HuH-7 (cell line): ENCODE data around the gene CAMK1D.

Source experiments
- DNase-seq: peaks from one replicate; pipeline ENCODE4 v3.0.0; 2011; ENCODE audit warnings: low spot score

CAMK1D gene

DNA sequence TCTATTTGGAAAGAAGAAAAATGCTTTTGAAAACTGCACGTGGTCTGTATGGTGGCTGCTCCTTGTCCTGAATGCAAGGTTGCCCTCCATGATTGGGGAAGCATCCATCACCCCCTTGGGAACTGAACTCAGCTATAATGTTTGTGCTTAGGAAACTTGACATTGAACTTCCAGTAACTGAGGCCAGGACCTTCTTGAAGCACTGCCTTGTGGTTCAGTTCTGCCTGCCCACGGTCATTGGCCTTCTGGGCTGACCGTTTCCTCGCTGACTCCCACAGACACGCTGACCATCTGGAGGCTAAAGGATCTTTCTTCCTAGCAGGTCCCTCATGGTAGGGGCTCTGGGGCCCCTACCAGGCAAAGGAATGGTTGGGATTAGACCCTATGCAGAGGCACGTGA, 247.8 kb downstream of the CAMK1D start:
- no peak for DNase-seq

DNA sequence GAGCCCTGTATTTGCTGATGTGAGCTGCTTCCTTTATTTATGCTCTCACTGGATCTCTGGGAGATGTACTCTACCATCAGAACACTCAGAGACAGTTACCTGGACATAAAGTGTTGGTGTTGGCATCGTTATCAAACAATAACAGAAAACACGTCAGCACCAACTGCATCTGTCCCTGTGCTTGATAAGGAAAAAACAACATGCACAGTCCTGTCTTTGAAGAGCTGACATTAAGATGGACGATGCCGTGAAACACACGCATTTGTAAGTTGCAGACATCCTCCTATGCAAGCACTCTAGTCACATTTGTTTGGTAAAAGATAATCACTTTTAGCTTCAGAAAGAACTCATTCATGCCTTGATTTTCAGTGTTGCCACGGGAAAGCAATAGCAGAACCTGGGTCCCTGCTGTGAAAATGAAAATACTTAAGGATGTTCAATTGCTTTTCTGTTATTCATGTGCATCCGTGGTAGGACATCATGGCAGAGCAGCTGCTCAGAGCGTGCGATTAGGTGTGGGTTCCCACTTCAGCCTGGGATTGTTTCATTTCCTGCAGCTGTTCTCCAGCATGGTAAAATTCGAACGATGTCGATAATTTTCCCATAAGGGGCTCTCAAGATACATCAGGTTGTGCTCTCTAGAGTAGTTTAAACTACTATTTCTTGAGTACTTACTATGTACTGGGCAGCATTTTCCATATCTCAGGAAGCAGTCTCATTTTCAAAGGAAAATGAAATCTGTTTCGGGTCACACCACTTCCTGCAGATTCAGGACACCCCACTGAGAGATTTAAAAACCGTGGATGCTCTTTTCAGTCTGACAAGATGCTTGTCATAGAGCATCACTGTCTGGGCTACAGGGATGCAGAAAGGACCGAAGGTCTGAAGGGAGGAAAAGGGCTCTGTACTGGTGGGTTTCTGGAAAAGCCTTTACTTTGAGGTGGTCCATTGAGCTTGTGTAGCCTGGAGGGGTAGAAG, 248.7 kb downstream of the CAMK1D start:
- DNase-seq = no peak

DNA sequence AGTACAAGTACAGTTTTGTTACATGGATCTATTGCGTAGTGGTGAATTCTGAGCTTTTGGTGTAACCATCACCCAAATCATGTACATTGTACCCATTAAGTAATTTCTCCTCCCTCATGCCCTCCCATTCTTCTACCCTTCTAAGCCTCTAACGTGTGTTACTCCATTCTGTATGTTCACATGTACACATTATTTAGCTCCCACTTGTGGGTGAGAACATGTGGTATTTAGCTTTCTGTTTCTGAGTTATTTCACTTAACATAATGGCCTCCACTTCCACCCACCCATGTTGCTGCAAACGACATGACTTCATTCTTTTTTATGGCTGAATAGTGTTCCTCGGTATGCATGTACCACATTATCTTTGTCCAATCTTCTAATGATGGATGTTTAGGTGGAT, 251.3 kb downstream of the CAMK1D start:
- DNase-seq = no peak

GRCh38 chr10:12602521-12602920, 253.2 kb downstream of the CAMK1D start:
- DNase-seq = no peak

DNA sequence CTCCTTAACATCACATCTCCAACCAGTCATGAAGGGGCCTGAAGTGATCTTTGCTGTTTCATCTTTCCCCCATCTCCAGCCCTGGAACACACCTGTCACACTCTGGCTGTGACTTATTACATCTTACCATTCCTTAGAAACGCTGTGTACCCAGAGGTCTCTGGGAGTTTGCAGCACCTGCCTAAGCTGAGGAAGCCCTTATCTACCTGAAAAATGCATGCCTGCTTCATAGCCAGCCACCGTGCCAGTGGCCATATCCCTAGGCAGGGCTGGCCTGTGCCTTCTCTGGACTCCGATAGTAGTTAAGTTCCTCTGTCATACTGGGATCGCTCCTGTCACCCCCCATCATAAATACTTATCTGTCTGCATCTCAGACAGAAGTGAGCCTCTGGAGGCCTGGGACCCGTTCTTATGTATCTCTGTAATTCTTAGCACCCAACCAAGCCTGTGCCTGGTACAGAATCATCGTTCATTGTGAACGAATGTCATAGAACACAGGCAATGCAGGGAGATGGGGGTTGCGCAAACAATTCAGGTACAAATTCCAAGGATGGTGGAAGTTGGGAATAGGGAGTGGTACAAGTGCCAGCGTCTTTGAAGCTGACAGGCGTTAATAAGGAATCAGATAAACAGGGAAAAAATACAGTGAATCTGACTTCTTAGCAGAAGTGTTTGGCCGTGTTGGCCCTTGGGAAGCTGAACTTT, 254.6 kb downstream of the CAMK1D start:
- DNase-seq = no peak

GRCh38 chr10:12605580-12606405, 256.4 kb downstream of the CAMK1D start:
- peak; percentile 53 for DNase-seq

DNA sequence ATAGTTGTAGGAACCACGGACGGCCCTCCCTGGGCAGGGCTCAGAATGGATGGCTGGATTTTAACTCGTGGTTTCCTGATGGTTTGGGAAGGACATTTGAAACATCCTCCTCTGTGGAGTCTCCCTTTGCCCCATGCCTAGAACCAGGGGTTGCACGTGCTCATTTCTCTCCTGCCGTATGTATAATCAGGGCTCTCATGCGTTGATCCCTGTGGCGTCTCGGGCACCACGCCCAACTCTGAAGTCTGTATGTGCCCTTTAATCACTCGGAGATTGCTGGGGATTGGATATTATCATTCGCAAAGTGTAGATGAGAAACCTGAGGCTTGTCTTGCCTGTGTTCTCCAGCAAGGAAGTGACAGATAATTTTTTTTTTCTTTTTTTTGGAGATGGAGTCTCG, 257.1 kb downstream of the CAMK1D start:
- no peak for DNase-seq

DNA sequence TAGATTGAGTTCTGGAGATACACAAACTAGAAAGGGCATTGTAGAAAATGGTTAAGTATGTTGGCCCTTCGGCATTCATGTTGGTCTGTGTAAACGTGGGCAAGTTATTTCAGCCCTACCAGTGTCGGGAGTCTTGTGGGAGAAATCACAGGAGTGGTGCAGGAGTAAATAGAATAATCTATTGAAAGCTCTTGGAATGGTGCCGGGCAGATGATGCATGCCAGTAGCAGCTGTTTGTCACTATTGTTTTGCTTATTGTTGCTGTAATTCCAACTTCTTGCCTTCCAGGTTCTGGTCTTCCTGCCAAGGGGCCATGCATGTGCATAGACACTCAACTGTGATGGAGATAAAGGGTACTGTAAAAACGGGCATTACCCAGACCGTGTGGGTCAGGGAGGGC, 259.4 kb downstream of the CAMK1D start:
- DNase-seq = no peak

- no peak for DNase-seq
These were observed 260.1 kb downstream of the CAMK1D start for GRCh38 chr10:12609435-12609834.

DNA sequence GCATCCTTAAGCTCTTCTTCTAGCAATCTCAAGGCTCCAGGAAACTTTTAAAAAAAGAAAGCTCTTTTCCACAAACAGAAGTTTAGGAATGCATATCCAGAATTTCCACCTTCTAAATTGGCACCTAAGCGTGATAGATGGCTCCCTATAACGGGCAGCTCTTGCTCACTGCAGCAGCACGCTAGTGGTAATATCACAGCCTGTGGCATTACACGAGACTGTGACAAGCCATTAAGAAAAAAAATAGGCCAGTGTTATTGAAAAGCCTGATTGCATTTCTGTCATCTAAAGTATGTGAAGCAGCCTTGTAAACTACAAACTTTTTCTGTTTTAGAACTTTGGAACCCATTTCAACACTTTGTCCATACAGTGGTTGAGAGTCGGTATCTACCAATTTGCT, 263.8 kb downstream of the CAMK1D start:
- no peak for DNase-seq

DNA sequence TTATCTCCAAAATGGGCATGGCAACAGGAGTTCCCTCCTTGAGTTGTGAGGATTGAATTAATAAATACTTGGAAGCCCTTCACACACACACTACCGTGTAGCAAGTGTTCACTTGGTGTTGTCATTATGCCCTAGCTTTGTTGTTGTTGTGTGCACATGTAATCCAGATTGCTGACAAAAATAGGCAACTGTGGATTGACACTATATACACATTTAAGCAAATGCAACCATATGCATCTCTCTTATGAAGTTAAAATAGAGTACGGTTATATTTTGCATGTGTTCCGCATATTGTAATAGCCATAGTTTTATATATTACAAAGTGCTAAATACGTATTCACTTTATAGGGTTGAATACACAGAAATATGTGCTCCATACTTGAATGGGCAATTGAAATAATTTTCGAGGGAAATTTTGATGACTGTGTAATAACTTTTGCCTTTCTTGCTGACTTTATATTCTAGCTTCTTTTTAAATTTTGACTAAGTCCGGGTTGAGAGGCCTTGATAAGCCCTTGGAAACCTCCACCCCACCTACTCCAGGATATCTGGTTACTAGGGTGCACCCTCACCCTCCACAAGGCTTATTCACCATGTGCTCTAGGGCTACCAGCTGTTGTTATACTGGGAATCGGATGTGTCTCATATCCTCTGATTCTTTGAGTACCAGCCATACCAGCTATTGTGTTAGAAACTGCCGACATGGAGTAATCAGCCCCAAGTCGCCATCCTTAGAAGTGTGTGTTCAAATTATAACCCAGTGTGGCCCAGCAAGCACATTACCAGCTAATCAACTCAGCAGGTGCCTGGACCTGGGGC, 265.0 kb downstream of the CAMK1D start:
- no peak for DNase-seq

- no peak for DNase-seq
These were observed 266.2 kb downstream of the CAMK1D start for GRCh38 chr10:12615296-12616220.

GRCh38 chr10:12617191-12618175, 268.1 kb downstream of the CAMK1D start:
- no peak for DNase-seq

DNA sequence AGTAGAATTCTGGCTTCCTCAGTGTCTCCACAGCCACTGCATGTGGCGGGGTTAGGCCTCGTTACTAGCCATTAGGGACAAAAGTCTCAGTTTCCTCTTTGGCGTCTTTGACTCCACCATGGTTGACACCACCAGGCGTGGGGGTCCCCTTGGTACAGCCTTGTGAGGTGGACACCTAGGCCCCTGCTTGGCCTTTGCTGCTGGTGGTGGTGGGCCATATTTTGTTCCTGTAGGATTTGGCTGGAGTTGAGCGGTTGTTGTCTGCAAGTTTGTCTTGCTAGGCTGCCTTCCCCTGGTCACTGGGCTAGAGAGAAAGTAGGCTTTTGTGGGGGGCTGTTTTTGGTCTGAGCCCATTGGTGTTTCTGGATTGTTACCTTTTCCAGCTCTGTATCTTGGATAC, 272.7 kb downstream of the CAMK1D start:
- DNase-seq = no peak

GRCh38 chr10:12622691-12623090, 273.3 kb downstream of the CAMK1D start:
- no peak for DNase-seq

- DNase-seq = no peak
These were observed 276.2 kb downstream of the CAMK1D start for GRCh38 chr10:12625393-12626023.

DNA sequence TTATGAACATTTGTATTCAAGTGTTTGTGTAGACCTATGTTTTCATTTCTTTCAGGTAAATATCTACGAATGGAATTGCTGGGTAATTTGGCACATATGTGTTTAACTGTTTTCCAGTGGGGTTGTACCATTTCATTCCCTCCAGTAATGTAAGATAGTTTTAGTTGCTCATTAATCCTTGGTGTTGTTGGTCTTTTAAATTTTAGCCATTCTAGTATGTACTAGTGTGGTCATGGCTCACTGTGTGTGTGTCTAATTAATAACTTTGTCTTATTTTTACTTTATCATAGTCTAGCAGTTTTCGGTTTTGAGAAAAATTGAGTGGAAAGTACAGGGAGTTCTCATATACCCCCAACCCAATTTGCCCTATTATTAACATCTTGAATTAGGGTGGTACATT, 278.8 kb downstream of the CAMK1D start:
- no peak for DNase-seq

DNA sequence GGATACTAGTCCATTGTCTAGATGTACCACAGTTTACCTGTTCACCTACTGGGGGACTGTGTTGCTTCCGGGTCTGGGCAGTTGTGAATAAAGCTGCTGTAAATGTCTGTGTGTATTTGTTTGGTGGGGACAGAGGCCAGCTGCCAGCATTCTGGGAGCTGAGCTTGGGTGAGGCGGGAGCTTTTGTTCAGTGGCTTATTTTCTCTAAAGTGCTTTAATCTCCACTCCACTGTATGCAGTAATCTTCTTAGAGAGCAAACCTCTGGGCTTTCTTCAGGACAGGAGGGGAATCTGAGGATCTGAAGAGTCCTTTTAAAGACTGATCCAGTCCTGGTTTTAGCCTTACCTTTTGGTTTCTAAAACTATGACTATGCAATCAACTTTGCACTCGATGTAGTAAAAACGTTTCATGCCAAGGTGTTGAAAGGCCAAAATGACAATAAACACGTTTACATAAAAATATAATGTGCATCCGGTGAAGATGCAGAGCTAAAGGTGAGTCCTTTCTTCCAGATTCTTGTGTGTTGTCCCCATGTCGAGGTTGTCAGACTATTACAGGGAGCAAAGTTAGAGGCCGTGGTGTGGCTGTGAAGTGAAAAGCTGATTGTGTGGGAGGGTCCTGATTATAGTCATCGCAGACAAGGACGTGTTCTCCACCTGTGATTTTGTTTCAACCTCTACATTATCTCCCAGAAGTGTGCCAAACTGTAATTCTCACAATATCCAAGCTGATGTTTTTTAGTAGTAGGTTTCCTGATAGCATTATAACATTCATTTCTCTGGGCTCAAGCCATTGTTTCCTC, 279.8 kb downstream of the CAMK1D start:
- DNase-seq = no peak
